MM.1S (cell line): ENCODE measurements around the gene TXNIP.

ENCODE experiments used
- EZH2 ChIP-seq: fragments of 300-600 bp; sonication (generic); optimal IDR thresholded peaks from 2 replicates; pipeline ENCODE3; 2017; ENCODE audit warnings: low read depth, mild to moderate bottlenecking, antibody characterized with exemption, low read length, mixed read lengths
- EZH2phosphoT487 ChIP-seq: fragments of 300-600 bp; sonication (generic); IDR thresholded peaks from 2 replicates; pipeline ENCODE4 v1.6.1; 2018; ENCODE audit warnings: antibody characterized with exemption, low read length
- TF ChIP-seq, protein P1 (sequence below): fragments of 300-600 bp; sonication (generic); IDR thresholded peaks from 2 replicates; pipeline ENCODE4 v1.5.1; 2016; ENCODE audit warnings: antibody characterized with exemption, low read length, mixed read lengths

DNA sequence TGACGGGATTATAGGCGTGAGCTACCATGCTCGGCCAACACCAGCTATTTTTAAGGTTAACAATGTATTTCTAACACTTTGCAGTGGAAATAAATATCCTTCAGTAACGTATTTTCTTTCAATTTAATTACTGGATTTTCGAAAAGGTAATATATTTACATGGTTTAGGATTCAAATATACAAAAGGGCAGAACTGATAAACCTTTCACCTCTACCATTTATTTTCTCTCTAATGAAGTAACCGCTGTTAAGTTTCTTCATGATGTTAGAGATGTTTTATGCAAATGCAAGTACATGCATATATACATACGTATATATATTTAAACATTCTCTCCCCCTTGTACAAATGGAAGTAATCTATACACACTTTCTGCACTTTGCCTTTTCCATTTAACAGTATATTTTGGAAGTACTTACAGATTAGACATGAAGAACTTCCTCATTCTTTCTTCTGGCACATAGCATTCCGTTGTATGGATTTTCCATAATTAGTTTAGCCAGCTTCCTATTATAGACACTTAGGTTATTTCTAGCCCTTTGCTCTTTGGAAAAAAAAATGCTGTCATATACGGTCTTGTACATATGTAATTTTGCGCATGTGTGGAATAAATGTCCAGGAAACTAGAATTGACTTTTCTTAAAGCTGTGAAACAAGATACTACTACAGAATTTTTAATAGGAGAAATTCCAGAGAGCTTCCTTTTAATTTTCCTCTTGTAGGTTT, 40.0 kb upstream of the TXNIP start:
- TF ChIP-seq, protein P1, sequence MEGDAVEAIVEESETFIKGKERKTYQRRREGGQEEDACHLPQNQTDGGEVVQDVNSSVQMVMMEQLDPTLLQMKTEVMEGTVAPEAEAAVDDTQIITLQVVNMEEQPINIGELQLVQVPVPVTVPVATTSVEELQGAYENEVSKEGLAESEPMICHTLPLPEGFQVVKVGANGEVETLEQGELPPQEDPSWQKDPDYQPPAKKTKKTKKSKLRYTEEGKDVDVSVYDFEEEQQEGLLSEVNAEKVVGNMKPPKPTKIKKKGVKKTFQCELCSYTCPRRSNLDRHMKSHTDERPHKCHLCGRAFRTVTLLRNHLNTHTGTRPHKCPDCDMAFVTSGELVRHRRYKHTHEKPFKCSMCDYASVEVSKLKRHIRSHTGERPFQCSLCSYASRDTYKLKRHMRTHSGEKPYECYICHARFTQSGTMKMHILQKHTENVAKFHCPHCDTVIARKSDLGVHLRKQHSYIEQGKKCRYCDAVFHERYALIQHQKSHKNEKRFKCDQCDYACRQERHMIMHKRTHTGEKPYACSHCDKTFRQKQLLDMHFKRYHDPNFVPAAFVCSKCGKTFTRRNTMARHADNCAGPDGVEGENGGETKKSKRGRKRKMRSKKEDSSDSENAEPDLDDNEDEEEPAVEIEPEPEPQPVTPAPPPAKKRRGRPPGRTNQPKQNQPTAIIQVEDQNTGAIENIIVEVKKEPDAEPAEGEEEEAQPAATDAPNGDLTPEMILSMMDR: no peak
- TF ChIP-seq EZH2: no peak
- no peak for TF ChIP-seq EZH2phosphoT487
